A204.1 (cell line): ENCODE results near the gene RNF11.

Experiments used
- FAIRE-seq: peaks from 2 replicates; lab custom pipeline; 2012; peaks lifted over from hg19 to GRCh38; lab: Jason Lieb, UNC

The RNF11 gene

GRCh38 chr1:51297401-51298321, 61.6 kb downstream of the RNF11 start:
- FAIRE-seq, result no peak

DNA sequence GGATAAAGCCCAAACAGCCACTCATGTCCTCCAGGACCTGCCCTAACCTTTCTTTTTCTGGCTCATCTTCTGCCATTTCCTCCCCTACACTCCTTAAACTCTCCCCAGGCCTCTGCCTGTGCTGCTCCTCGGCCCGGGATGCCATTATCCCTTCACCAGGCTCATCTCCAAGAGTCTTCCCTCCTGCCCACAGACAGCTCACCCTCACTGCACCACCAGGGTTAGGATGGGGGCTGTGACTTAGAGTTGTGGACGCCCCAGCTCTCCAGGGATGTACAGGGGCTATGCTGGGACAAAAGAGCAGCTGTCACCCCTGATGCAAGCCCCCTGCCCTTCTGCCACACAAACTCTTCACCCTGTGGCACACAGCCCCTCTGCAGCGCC, 62.2 kb downstream of the RNF11 start:
- FAIRE-seq, result no peak

DNA sequence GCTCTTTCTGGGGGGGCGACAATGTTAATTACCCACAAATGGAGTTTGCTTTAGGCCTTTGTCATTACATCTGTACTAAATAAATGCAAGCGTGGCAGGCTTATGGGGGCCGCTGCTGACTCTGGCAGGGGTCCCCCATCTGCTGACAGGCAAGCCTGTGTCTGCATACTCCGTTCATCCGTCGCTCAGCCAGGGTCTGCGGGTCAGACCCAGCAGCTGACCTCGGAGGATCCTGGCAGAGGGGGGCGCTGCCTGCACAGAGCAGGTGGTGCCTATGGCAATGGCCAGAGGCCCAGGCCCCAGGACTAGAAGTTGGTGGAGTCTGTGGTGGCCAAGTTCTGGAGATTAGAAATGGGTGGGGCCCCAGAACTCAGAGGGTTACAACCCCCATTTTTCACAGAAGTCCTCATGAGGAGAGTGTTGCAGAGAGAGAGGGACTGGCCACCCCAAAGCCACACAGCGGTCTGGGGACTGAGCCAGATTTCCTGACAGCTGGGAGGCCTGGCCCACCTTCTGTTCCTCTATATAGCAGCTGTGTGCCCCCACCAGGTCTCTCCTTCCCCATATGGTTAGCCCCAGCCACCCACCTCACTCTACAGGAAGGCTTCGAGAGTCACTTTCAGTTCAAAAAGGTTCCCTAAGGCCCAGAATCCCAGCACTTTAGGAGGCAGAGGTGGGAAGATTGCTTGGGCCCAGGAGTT, 63.3 kb downstream of the RNF11 start:
- no peak for FAIRE-seq

DNA sequence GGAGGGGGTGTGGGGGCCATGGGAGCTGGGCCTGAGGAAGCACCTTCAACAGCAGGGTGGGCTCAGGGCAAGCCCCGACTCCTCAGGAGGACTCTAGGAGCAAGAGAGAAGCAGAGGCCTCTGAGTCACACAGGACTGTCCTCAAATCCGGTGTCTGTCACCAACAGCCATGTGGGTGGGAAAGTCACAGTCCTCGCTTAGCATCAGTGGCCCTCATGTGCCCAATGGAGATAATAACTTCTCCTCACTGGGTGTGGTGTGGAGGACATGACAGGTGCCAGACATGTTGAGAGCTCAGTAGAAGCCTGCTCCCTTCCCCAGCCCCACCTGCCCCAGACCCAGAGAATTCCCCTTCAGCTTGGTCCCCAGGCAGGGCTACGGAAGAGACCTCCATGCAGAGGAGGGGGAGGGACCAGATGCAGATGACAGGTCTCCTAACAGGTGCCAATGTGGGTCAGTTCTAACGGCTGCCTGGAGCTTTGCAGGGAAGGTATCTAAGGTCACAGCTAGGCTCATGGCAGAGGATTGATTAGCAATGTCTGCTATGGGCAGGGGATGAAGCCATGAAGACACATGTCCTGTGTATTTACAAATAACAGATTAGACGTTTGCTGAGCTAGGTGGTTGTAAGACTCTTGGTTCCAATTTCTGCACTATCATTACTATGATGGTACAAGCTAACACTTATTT, 64.1 kb downstream of the RNF11 start:
- FAIRE-seq, result no peak

DNA sequence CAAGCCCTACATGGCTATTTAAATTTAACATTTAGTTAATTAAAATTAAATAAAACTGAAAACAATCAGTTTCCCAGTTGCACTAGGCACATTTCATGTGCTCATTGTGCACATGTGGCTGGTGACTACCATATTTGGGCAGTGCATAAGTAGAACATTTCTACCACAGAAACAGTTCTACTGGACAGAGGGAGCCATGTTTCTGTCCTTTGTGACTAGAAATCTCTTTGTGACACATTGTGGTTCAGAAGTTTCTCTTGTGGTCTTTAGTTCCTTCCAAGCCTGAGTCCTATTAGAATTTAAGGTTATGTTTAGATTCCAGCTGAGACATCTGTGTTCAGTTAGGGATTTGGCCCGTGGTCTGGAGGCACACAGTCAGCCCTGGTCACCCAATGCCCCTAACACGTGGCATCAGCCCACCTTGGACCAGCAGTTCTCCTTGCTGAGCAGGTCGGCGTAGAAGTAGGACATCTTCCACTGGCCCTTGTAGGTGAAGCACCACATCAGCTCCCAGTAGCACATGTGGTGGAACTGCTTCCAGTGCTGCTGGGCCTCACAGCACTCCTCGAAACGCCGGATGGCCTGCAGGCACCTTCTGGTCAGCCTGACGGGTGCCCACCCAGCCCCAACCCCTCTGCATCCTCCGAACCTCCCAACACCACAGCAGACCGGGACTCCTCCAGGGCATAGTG, 65.2 kb downstream of the RNF11 start:
- no peak for FAIRE-seq

DNA sequence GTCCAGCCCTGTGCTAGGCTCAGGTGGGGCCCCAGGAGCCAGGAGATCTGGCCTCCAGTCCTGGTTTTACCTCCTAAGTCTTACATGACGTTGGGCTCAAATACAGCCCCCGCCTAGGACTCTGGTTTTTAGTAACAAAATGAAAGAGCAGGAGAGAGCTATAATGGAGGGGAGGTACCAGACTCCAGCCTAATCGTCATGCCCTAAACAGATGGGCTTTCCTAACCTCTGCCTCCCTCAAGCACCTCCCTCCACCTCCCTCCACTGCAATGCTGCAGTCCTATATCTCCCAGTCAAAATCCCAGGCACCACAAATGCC, 65.7 kb downstream of the RNF11 start:
- FAIRE-seq, result no peak

- no peak for FAIRE-seq
Measured at GRCh38 chr1:51302270-51302669, 66.2 kb downstream of the RNF11 start.

DNA sequence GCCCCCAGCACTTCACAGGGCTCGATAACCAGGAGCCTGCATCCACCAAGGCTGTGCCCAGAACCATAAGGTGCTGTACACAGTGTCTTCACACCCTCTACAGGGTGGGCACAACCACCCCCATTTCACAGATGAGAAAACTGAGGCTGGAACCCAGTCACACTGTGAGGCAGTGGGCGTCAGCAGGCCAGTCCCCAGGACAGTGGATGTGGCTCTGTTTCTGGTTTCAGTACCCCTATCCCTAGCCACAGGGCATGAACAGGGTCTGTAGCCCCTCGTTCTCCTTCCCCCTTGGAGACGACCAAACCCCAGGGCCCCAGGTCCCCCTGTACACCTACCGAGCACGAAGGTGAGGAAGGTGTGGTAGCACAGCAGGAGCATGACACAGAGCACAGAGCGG, 66.7 kb downstream of the RNF11 start:
- FAIRE-seq, result no peak

DNA sequence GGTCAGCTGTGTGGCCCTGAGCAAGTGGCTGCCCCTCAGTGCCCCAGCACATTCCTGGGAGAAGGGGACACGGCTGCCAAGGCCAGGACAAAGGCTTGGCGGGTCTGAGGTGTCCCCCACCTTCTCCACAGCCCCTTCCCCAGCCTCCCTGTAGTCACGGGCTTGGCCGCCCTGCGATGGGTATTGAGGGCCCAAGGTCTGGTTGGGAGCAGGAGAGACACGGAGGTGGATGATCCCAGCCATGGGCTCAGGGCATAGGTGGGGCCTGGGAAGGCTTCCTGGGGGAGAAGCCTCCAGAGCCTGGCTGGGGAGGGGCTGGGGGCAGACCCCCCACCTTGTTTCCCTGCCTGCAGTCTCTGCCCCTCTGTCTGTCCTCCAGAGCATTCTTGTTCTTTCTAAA, 67.2 kb downstream of the RNF11 start:
- FAIRE-seq, result no peak

- FAIRE-seq, result no peak
Measured at GRCh38 chr1:51303751-51304251, 67.7 kb downstream of the RNF11 start.

DNA sequence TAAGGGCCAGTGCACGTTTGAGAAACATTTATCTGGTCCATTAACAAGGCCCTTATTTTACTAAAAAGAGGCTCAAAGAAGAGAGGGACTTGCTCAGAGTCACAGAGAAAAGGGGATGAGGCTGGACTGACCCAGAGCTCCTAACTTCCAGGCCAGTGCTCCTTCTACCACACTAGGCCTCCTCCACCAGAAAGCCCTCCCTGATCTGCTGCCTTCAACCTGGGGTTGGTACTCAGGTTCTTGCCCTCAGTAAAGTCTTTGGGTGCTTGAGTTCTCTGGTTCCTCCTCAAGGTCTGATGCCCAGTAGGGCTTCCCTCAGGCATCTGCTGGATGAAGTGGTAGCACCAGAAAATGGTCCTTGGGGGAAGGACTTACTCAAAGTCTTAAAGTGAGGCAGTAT, 68.3 kb downstream of the RNF11 start:
- no peak for FAIRE-seq

GRCh38 chr1:51305371-51305823, 69.3 kb downstream of the RNF11 start:
- no peak for FAIRE-seq

GRCh38 chr1:51306950-51307349, 70.9 kb downstream of the RNF11 start:
- FAIRE-seq, result no peak

DNA sequence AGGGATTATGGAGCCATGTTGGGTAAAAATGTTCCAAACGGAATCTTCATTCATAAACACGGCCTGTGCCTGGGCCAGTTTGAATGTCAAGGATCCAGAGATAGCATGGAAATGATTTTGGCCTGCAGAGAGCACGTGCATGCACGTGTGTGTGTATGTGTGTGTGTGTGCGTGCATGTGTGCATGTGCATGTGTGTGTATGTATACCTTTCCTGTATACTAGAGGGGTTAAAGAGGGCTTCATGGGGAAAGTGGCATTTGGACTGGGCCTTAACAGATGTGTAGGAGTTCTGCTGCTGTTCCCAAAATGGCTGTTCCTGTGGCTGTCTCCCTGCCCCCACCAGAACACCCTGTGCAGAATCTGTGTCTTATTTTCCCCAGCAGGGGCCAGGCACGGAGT, 72.6 kb downstream of the RNF11 start:
- no peak for FAIRE-seq

DNA sequence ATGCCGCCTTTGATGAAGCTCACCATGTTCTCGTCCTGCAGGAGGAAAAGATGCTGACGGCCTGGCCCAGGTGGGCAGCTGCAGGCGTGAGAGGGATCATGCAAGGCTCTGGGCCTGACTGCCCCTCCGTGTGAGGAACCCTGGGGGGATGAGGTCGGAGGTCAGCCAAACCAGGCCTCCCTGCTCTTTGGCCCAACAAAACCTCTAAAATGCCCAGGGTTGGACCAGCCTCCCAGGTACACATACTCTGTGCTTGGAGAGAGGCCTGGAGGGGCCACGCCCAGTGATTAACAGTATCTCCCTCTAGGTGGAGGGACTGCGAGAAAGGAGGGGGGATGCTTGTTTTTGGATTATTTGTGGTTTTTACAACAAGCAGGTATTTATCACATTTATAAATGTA, 73.2 kb downstream of the RNF11 start:
- no peak for FAIRE-seq

DNA sequence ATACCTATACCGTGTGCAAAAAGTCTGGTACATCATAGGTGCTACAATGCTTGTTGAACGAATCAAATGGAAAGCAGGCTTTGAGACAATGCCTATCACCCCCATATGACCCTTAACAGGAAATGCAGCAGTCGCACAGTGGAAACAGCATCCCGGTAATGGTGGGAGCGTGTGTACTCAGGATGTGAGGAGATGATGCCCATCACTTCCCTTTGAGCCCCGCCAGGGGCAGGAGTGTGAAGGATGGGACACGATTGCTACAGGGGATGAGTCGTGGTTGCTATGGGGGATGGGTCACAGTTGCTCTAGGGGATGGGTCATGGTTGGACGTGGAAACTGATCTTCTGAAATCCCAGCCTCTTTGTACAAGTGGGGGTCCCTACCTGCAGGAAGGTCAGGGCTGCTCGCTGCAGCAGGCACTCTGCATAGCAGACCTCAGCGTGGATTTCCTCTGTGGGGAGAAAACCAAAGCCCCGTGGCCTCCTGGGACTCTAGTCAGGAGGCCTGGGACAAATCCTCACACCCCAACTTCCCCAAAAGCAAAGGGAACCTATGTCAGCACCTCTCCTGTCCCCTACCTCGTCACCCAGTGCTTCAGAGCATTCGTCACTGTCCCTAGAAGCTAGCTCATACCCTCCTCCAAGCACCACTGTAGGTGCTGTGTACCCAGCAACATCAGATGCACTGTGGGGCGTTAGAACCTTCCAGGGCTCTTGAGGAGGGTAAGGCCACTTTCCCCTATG, 75.0 kb downstream of the RNF11 start:
- FAIRE-seq, result no peak

GRCh38 chr1:51311826-51312225, 75.8 kb downstream of the RNF11 start:
- FAIRE-seq, result no peak

- FAIRE-seq, result no peak
Measured at GRCh38 chr1:51312718-51313117, 76.6 kb downstream of the RNF11 start.

- FAIRE-seq, result no peak
Measured at GRCh38 chr1:51313268-51313852, 77.3 kb downstream of the RNF11 start.

GRCh38 chr1:51313961-51314777, 78.1 kb downstream of the RNF11 start:
- FAIRE-seq, result no peak
